CD14-positive monocyte (primary cell): ENCODE data around the gene OSTF1. TPM values are rescaled to one million over a fixed set of nuclear protein-coding genes. Genes with fewer than 3 reads are reported as not detected.

Experiments used
- DNase-seq, 3 donors: peaks; one replicate each; pipeline ENCODE4 v3.0.0-alpha.2; 2011 to 2022
- H2AFZ ChIP-seq: 2 replicates; pipeline ENCODE4 v1.6.0; 2012; ENCODE audit warnings: mild to moderate bottlenecking, low read depth, low read length, inconsistent platforms; ENCODE audit not compliant: insufficient read depth, poor library complexity, severe bottlenecking
- H3K27ac ChIP-seq, 2 donors: 1 replicate in 1 of 2; 2 replicates in 1 of 2; pipeline ENCODE4 v1.5.1; 2012 to 2013; ENCODE audit warnings: low read length in 2 of 2, control low read depth in 1 of 2, inconsistent platforms in 1 of 2, low read depth in 1 of 2, mild to moderate bottlenecking in 1 of 2
- H3K27me3 ChIP-seq, 2 donors: one replicate each; pipeline versions ENCODE4 v1.6.0 to v1.6.1; 2011 to 2013; ENCODE audit warnings: low read length in 2 of 2; ENCODE audit not compliant: control insufficient read depth in 2 of 2, insufficient read depth in 2 of 2
- H3K36me3 ChIP-seq, 2 donors: replicated peaks in 1 of 2; 1 replicate in 1 of 2; 2 replicates in 1 of 2; pipeline versions ENCODE4 v1.5.1 to v1.6.1; 2012 to 2013; ENCODE audit warnings: low read length in 2 of 2, control low read depth in 1 of 2, inconsistent platforms in 1 of 2, mild to moderate bottlenecking in 1 of 2; ENCODE audit not compliant: insufficient read depth in 2 of 2, control insufficient read depth in 1 of 2
- H3K4me1 ChIP-seq, 2 donors: 1 replicate in 1 of 2; 2 replicates in 1 of 2; pipeline versions ENCODE4 v1.5.1 to v1.6.1; 2012 to 2013; ENCODE audit warnings: low read length in 2 of 2, control low read depth in 1 of 2, inconsistent platforms in 1 of 2, mild to moderate bottlenecking in 1 of 2, moderate library complexity in 1 of 2; ENCODE audit not compliant: insufficient read depth in 2 of 2, control insufficient read depth in 1 of 2
- H3K4me2 ChIP-seq: replicated peaks from 2 replicates; pipeline ENCODE3; 2012; ENCODE audit warnings: low read length, moderate library complexity, mild to moderate bottlenecking; ENCODE audit not compliant: poor library complexity, severe bottlenecking; ENCODE audit errors: extremely low read depth
- H3K4me3 ChIP-seq, 3 experiments: fragments of 200-600 bp in 1 of 3; sonication (generic) in 1 of 3; replicated peaks in 1 of 3; 1 replicate in 2 of 3; 2 replicates in 1 of 3; pipeline ENCODE4 v1.5.1; 2011 to 2013; ENCODE audit warnings: low read length in 3 of 3, mild to moderate bottlenecking in 3 of 3, control low read depth in 2 of 3, low read depth in 2 of 3, inconsistent platforms in 1 of 3, moderate library complexity in 1 of 3
- H3K79me2 ChIP-seq: 2 replicates; pipeline ENCODE4 v1.6.0; 2012; ENCODE audit warnings: mild to moderate bottlenecking, control low read depth, inconsistent platforms, low read length, moderate library complexity; ENCODE audit not compliant: insufficient read depth
- H3K9ac ChIP-seq: 2 replicates; pipeline ENCODE4 v1.6.0; 2017; ENCODE audit warnings: low read length, mild to moderate bottlenecking; ENCODE audit not compliant: insufficient read depth, poor library complexity, severe bottlenecking
- H3K9me3 ChIP-seq, 2 donors: replicated peaks in 1 of 2; 1 replicate in 1 of 2; 2 replicates in 1 of 2; pipeline versions ENCODE4 v1.5.1 to v1.6.1; 2012 to 2013; ENCODE audit warnings: low read length in 2 of 2, control low read depth in 1 of 2; ENCODE audit not compliant: control insufficient read depth in 1 of 2, insufficient read depth in 1 of 2
- H4K20me1 ChIP-seq: 2 replicates; pipeline ENCODE4 v1.6.0; 2012; ENCODE audit warnings: mild to moderate bottlenecking, low read length, control low read depth, moderate library complexity; ENCODE audit not compliant: insufficient read depth
- H3K27ac Mint-ChIP-seq, 7 donors: one replicate each; pipeline ENCODE4 v1.8.0; 2020; ENCODE audit warnings: mild to moderate bottlenecking in 7 of 7, mixed read lengths in 7 of 7, moderate library complexity in 6 of 7, inconsistent platforms in 2 of 7
- H3K27me3 Mint-ChIP-seq, 3 donors: one replicate each; pipeline ENCODE4 v1.8.0; 2021 to 2022; ENCODE audit warnings: low read depth in 3 of 3, mild to moderate bottlenecking in 3 of 3, mixed read lengths in 3 of 3, moderate library complexity in 3 of 3, inconsistent platforms in 1 of 3
- H3K36me3 Mint-ChIP-seq, 2 donors: one replicate each; pipeline ENCODE4 v1.8.0; 2020; ENCODE audit warnings: mixed read lengths in 2 of 2, inconsistent platforms in 1 of 2, mild to moderate bottlenecking in 1 of 2
- H3K4me1 Mint-ChIP-seq: one replicate; pipeline ENCODE4 v1.8.0; 2020; ENCODE audit warnings: mild to moderate bottlenecking, mixed read lengths
- H3K4me3 Mint-ChIP-seq, 2 donors: one replicate each; pipeline ENCODE4 v1.8.0; 2020; ENCODE audit warnings: mild to moderate bottlenecking in 2 of 2, mixed read lengths in 2 of 2, moderate library complexity in 1 of 2
- H3K9me3 Mint-ChIP-seq, 7 donors: one replicate each; pipeline ENCODE4 v1.8.0; 2020 to 2022; ENCODE audit warnings: mixed read lengths in 7 of 7, mild to moderate bottlenecking in 6 of 7, moderate library complexity in 6 of 7, inconsistent platforms in 2 of 7
- CTCF ChIP-seq: fragments of 200-600 bp; IDR thresholded peaks from one replicate; pipeline ENCODE4 v1.8.0; 2022; ENCODE audit warnings: antibody characterized with exemption, mild to moderate bottlenecking
- WGBS: methylation state at CpG from one replicate; pipeline ENCODE4 v1.1.5; 2013; ENCODE audit warnings: missing lambda C conversion rate; ENCODE audit not compliant: insufficient coverage; 5-methylcytosine and 5-hydroxymethylcytosine counted together
- intact Hi-C, 2 donors: fragments of 100-400 bp; cut with micrococcal nuclease; formaldehyde crosslinking; loops; one replicate each; pipeline versions ENCODE4 v1.15.0 to v1.15.1; 2023
- polyA plus RNA-seq, 3 donors: library from polyadenylated mRNA; depleted of rRNA in 1 of 3; unstranded in 2 of 3; stranded (reverse) in 1 of 3; fragments of 300-500 nt in 2 of 3; fragments of >200 nt in 1 of 3; fragmentation: Illumina TruSeq in 2 of 3; gene quantifications; 1 replicate in 2 of 3; 2 replicates in 1 of 3; pipeline ENCODE4 v1.2.3, GENCODE V29; 2012 to 2021

The OSTF1 gene
- polyA plus RNA-seq, 3 donors, result 59.8 to 296 (median 240) TPM

GRCh38 chr9:75186767-75187380 lies 98.6 kb downstream of the OSTF1 start:
- TF ChIP-seq CTCF, result peak; percentile 93
- no peak overlapping the region for H3K4me2 ChIP-seq
- Mint-ChIP-seq H3K4me1 (peaks cover 2% of the 10 kb centered on the region), H3K9me3 (peaks cover 0 to 4% (median 2%) of the 10 kb centered on the region in 7 donors), H3K27ac (no peak overlapping the region), H3K27me3 (no peaks in the 10 kb centered on the region), H3K36me3 (peaks cover 20 to 28% of the 10 kb centered on the region in 2 donors), H3K4me3 (no peak overlapping the region)
- no peak overlapping the region for H3K9ac ChIP-seq
- intact Hi-C loops, result no loop called here
- peaks cover 0 to 10% of the 10 kb centered on the region in 2 donors for H3K36me3 ChIP-seq
- H3K79me2 ChIP-seq, result no peaks in the 10 kb centered on the region
- no peaks in the 10 kb centered on the region for H3K9me3 ChIP-seq
- H3K27ac ChIP-seq, result no peak overlapping the region
- peak in 1 of 3 donors; percentile 34 for DNase-seq
- peaks cover 4% of the 10 kb centered on the region for H4K20me1 ChIP-seq
- no peaks in the 10 kb centered on the region for H3K27me3 ChIP-seq
- no CpG with 5 or more reads among the region's 4 CpGs for WGBS
- peaks cover 0 to 3% of the 10 kb centered on the region in 2 donors for H3K4me1 ChIP-seq
- H2AFZ ChIP-seq, result no peak overlapping the region
- H3K4me3 ChIP-seq, result no peak overlapping the region

GRCh38 chr9:75188756-75189155 lies 100.4 kb downstream of the OSTF1 start:
- H3K27ac ChIP-seq, result no peak overlapping the region
- DNase-seq, result no peak
- no peak overlapping the region for H3K4me2 ChIP-seq
- Mint-ChIP-seq H3K27me3 (peaks cover 0 to 1% (median 0%) of the 10 kb centered on the region in 3 donors), H3K36me3 (peaks cover 11 to 14% of the 10 kb centered on the region in 2 donors), H3K4me1 (peaks cover 2% of the 10 kb centered on the region), H3K4me3 (no peak overlapping the region), H3K27ac (no peak overlapping the region), H3K9me3 (no peaks in the 10 kb centered on the region)
- H4K20me1 ChIP-seq, result peaks cover 4% of the 10 kb centered on the region
- TF ChIP-seq CTCF, result no peak
- H3K9me3 ChIP-seq, result no peaks in the 10 kb centered on the region
- H3K79me2 ChIP-seq, result no peaks in the 10 kb centered on the region
- WGBS, result 100% methylated on average over 1 of the region's 2 CpGs
- H3K27me3 ChIP-seq, result no peaks in the 10 kb centered on the region
- no peak overlapping the region for H2AFZ ChIP-seq
- intact Hi-C loops, result no loop called here
- peaks cover 0 to under 1% of the 10 kb centered on the region in 2 donors for H3K36me3 ChIP-seq
- no peak overlapping the region for H3K4me3 ChIP-seq
- H3K4me1 ChIP-seq, result peaks cover 0 to 3% of the 10 kb centered on the region in 2 donors
- no peak overlapping the region for H3K9ac ChIP-seq
